GM11168 (cell line): ENCODE measurements around the gene CAPZB.

Experiments used
- in situ Hi-C: fragments of 300-500 bp; cut with MboI; formaldehyde crosslinking; loops from one replicate; pipeline ENCODE4 v1.12.0; 2022; ENCODE audit warnings: low sequenced_read_pairs; ENCODE audit not compliant: unreplicated experiment

Gene CAPZB

DNA sequence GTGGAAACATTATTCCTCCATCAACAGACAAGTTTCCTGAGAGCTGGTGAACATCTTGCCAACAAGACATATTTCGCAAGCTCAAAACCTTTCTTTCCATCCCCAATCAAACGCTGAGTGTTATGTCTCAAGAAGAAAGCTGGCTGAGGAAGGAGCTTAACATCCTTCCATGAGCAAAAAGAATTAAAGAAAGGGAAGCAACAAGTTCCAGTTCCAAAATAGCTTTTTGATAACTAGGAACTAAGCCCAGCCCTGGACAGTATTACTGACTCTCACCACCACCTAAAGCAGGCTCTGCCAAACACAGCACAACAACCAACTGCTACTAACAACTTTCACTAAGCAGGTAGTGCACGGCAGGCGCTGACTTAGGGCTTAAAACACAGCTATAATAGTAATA lies 50.2 kb downstream of the CAPZB start:
- in situ Hi-C loops = no loop called here

DNA sequence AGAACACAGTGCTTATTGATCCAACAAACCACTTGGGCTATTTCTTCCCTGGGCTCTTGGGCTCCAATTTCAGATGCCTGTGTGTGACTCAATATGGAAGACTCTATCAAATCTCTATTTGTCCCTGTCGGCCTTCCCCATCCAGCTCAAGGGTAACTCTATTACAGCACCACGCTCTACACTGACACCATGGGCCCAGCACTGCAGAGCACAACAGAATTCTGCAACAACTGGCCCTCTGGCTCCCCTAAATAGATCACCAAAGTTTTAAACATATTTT lies 51.7 kb downstream of the CAPZB start:
- in situ Hi-C loops = no loop called here

DNA sequence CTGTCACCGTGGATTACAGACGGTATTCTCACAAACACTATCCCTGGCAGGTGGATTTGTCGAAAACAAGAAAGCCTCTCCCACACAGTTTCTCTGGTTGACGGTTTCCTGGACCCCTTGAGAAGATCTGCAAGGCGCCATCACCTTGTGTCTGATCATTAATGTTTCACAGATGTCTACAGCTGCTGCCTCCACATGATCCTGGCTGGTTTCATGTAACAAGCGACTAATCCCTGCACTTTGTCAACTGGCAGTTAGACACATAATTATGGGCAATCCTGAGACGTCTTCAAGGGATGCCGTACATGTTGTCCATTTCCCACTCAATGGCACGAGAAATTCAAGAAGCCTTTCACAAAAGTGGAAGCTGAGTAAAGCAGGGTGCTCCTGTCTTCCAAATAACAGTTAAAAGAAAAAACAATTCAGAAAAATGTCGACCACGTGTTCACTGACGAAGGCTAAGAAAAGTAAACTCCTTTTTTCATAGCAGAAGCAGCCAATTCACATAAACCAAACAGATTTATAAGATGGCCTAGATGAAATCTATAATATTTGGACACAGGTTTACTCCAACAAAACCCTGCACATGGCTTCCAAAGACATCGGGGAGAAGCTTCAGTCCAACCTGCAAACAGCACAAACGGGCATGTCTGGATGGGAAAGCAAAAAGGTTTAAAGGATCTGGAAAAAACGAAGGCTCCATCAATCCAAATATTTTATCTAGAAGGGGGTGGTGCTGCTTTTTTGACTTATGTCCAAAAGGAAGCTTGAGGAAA lies 52.2 kb downstream of the CAPZB start:
- in situ Hi-C loops = no loop called here

DNA sequence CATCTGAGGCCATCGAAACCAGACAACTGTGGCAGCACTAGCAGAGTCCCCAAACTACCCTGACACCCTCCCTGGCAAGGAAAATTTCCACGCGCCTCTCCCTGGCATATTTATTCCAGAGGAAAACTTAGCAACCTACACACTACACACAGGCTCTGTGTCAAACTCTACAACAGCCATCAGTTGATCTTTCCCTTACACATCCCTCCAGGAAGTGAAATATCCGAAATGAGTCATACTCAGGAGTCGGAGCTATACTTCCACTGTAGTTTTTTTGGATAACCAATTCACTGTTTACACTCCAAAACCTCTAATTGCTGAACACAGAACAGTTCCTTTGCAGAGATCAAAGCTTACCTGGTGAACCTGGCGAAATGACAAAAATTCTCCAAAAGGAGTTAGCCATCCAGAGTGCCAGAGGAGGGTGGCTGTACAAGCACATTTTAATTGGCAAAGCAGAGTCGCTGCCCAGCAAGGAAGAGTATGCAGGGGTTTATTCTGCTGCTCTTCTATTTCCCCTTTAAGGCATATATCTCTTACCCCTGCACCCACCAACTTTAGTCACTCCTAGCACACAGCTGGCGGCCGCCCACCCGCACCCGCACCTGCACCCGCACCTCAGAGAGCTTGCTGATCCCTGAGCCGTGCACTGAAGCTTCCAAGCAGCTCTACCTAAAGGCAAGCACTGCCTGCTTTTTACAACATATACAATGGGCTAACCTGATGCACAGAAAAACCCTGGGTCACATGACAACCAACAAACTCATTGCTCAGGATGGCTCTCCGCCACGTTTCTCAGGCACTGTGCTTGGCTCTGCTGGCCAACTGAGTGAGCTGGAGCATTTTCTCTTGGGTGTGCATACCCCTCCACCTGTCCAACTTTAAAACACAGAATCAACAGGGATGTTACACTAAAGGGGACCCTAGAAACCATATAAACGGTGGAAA lies 54.9 kb downstream of the CAPZB start:
- in situ Hi-C loops = no loop called here

DNA sequence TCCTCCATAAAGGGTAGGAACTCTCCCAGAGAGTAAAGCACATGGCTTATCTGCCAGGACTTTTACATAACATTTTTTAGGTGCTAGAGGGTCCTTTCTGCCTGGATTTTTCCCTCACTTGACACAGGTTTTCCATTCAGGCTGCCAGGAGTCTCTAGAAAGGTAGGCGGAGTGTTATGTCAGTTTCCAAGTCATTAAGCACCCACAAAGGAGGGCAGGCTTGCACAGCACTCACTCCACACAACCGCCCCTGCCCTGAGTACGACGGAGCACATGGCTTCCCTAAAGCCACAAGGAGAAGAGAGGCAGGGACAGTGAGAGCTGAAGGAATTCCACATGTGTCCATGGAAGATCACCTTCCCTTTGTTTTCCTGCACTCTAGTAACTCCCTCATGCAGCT lies 55.7 kb downstream of the CAPZB start:
- in situ Hi-C loops = no loop called here

DNA sequence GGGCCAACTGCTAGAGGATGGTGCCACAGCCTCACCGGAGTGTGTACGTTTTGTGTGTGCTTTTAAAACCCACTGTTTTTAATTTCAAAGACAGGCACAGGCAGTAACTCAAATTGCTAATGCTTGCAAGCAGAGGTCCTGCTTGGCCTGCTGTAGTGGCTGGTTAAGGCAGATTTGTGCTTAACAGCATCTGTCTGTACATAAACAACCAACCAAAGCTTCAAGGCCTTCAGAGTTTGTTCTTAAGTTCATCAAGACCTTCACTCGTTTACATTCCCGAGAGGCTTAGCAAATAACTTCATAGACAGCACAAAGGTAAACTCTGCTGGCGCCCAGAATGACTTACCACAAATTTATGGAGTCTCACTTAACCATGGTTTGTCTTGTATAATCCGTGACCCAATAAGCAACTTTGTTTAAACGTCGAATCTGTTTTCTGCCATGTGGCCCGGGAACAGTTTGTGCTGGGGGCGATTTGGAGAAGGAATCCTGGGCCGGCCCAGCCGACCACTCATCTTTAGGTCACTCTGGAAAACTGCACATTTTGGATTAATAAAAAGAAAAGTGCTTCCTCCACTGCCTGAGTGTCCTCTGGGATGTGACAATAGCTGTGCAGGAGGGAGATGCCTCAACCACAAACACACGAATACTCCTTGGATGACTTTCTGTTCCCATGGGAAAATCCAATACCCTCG lies 58.1 kb downstream of the CAPZB start:
- in situ Hi-C loops = no loop called here

DNA sequence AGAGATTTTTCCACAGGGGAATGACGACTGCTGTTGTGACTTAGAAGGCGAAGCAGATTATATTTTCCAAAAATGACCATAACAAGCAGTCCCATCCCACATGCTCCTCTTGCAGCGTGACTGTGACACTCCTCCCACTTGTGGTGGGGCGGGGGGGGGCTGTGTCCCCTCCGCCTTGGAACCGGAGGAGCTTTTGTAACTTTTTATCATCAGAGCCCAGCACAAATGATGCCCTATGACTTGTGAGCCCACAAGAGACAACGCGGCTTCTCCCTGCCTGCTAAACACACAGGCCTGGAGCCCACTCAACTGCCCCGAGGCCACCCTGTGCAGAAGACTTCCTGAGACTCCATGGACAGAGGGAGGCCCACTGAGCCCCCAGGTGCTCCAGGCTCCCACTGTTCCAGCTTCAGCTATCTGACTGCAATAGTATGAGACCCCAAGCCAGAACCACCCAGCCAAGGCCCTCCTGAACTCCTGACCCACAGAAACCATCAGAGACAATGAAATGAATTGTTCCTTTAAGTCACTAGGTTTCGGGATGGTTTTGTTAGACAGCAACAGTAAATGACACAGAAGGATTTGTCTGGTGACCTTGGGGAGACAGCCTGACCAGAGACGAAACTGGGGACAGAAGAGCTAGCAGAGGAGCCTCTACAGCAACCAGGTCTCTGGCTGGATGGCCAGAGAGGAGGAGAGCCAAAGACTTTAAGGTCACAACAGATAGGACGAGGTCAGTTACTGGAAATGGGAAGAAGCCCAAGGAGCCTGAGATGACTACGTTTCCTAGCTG lies 58.8 kb downstream of the CAPZB start:
- in situ Hi-C loops = no loop called here

DNA sequence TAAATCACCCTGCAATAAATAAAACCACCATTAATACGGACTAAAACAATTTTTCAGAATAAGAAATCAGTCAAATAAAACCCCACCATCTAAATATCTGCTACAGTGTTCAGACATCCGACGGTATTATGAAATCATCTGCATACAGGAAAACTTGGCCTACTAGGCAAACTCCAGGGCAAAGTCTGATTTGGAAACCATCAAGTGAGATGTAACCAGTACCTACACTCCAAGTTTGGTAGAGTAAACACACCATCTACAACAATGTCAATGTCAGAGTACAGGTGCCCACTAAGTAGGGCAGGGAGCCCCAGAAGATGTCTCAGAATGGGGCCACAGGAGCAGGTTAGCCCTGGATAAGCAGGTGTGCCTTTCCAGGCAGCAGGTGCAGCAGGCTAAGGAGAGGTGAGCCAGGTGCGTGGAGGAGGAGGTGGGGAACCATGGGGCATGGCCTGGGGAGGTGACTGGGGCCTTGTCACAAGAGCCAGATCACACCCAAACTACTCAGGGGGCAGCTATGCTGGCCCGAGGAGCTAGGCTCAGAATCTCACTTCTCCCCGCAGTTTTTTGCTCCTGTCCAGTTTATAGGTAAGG lies 59.6 kb downstream of the CAPZB start:
- in situ Hi-C loops = no loop called here

DNA sequence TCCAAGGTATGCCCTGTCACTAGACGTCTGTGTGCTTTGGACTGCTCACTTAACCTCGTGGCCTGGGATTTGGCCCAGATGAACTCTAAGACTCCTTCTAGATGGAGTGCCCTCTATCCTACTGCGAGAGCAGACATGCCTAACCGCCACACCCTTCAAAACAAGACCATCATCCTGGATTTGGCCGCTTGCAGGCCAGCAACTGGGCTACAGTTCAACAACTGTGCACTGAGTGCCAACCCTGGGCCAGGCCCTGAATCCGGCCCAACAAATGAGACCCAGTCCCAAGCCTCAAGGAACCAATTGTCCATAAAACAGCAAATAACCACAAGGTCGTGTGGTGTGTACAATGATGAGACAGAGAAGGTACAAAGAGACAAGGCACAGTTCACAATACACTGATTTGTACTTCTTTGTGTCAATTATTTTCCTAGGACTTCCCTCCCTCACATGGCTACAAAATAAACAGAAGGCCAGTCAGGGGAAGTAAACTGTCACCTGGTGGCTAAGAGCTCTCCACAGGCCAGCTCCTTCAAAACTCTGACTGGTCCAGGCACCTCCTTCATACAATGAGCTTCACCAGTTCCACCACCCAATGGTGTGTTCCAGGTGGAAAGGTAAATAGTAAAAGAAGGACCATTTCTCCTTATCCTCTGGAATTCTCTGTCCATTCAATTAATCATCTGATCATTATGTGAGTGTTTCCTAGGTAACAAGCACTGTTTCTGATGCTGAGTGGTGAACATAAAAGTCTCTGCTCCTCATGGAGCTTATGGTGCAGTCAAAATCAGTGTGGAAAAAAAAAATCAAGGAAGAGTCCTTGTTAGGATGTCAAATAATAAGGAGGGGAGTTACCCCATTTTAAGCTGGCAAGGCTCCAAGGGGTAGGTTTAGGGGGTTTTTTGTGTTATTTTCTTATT lies 60.4 kb downstream of the CAPZB start:
- in situ Hi-C loops = no loop called here

DNA sequence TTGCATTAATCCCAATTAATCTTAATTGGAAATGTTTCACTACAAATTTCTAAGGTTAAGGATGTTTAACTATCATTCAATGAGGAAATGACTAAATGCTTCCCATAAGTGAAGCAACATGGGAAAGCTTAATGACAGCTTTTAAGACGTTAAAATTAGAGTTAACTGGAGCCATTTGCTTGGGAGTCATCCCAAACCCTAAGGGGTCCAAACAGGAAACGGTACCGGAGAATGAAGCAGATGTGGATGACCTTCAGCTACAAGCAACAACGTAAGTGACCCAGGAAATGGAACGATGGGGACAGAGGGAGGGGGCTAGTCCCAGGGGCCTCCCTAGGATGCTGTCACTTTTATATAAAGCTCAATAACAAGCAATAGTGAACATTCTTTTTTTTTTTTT lies 62.2 kb downstream of the CAPZB start:
- in situ Hi-C loops = no loop called here

DNA sequence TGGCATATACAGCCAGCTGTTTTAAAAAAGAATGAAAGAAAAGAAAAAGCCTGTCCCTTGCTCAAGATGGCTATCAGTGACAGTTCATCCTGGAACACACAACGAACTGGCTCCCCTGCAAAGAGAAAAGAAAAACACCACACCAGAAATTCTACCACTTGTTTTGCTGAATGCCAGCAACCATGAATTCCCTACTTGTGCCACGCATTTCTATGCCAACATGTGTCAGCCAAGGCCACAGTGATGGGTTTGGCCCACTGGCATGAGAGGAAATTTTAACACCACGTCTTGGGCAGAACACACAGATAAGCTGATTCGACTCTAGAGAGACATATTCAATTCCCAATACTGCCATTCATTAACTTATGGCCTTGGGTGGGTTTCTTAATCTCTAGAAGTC lies 64.0 kb downstream of the CAPZB start:
- in situ Hi-C loops = no loop called here

DNA sequence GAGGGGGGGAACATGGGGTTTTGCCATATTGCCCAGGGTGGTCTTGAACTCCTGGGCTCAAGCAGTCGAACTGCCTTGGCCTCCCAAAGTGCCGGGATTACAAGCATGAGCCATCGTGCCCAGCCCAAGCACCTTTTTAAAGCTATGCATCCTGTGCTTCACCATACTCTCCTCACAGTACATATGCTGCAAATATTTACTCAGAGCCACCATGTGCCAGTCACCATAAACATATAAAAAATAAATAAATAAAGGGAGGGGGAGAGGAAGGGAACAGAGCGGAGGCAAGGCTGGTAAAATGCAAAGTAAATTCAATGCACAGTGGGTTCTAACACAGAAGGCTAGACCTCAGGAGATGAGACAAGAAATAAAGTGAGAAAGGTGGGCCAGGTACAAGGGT lies 64.7 kb downstream of the CAPZB start:
- in situ Hi-C loops = no loop called here

DNA sequence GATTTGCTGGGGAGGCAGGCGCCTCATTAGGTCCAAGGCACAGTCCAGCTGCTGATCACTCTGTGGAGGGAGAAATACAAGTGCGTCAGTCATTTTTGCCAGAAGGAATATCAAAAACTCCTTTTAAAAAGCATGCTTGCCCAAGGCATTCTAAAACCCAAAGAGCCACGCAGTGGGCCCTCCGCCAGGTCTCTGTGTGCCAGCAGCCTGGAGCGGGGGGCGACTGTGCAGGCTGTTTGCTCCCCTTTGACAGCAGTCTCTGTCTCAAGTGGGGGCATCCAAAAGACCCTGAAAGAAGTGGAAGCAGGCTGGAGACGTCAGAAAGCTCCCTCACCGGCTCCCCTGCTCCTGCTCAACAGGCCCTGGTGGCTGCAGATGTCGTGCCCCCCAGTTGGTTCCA lies 65.6 kb downstream of the CAPZB start:
- in situ Hi-C loops = no loop called here

DNA sequence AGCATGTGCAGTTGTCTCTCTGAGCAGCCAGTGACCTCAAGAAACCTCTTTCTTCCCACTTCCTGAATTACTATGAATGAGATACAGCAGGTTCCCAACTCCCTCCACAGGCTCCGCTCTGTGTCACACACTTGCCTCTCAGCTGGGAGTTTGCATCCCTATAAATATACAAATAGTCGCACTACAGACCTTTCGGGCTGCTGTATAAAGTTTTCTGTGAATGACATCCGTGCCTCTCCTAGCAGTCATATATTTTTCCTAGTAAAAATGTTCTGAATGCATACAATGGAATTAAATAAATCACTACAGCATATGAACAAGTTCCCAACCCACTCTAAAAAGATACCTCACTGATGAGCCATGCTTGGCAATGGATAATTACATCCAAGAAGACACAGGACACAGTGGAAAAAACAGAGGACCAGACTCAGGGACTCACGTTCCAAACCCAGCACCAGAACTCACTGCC lies 66.8 kb downstream of the CAPZB start:
- in situ Hi-C loops = no loop called here

DNA sequence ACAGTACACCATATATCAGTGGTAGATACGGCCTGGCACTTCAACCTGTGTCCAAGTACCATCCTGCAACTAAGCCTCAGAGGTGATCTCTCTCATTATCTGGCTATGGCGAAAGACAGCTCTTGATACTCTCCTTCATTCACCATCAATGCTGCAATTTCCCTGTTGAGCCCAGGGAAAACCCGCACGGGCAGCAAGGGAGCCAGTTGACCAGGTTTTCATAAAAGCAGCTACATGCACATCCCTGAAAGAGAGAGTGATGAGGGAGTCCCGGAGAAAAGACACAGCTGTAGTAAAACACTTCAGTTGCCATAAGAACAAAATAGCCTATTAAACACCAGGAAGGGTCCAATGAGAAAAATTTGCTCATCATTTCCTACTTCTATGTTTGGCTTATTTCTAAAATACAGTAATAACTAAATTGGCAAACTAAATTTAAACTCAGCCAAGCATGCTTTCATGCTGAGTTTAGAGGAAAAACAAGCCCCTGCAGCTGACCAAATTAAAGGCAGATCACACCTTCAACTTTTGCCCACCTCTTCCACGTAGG lies 68.3 kb downstream of the CAPZB start:
- in situ Hi-C loops = no loop called here

DNA sequence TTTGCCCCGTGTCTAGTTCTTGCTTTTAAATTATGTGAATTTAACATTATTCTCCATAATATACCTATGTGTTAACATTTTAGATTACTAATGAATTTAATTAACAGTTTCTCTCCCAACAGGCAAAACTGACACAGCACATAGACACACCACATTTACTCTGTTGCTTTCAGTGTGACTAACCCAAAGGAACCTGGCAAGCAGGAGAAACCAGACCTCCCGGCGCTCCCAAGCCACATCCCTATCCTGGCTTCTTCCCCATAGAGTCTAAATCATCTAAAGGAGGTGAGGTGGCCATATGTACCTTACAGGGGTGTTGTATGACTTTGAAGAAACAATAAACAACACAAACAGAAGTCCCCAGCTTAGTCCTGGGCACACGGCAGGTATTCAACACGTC lies 69.2 kb downstream of the CAPZB start:
- in situ Hi-C loops = no loop called here

DNA sequence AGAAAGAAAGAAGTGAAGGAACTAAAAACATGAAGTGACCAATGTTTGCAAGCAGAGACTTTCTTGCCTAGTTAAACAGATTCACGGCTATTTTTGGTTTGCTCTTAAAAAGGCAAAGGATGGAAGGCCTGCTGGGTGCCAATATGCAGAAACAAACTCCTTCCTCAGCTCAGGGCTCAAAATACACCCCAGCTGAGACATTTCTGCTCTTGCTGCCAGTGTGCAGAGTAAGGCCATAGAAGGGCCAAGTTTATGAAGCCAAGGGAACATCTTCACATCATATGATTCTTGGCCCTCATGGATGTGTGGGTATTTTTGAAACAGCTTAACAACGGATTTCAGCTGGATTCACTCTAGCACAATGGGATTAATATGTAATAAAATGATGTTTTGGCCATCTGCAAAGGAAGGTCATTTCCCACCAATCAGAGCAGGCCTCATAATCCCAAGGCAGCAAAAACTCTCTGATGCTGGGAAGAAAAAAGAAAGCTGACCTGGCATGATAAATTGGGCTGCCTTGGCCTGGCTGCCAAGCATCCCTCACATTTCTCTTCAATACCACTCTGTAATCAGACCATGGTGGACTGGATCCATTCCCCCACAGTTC lies 70.7 kb downstream of the CAPZB start:
- in situ Hi-C loops = no loop called here

DNA sequence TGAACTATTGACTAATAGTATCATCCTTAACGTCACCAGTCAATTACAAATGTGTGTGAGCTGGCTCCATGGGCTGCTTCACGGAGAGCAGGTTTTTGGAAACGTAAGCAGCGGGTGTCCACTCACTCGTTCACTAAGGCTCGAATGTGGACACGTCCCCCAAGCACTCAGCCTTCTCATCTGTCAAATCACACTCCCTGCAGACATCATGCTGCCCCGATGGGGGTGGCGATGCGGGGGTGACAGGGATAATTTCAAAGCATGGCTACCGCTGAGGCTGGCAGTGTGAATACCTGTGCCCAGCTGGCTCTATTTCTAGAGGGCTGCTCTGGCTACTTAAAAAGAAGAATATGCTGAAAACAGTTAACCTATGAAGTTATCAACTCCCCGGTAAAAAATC lies 71.3 kb downstream of the CAPZB start:
- in situ Hi-C loops = no loop called here
